KMS-11 (cell line): ENCODE measurements around the gene ANKMY2.
A peak's percentile ranks its signal among the peaks of the same experiment; 100 is the strongest.

Source experiments
- H2AFZ ChIP-seq: fragments of 200-600 bp; sonication (generic); 2 replicates; pipeline ENCODE4 v1.6.1; 2016; ENCODE audit warnings: antibody characterized with exemption, mixed run types, low read depth
- H3K27ac ChIP-seq: fragments of 200-600 bp; sonication (generic); 2 replicates; pipeline ENCODE4 v1.6.1; 2016; ENCODE audit warnings: mild to moderate bottlenecking, mixed run types
- H3K27me3 ChIP-seq: fragments of 200-600 bp; sonication (generic); 2 replicates; pipeline ENCODE4 v1.6.1; 2017; ENCODE audit warnings: mild to moderate bottlenecking, low read depth, mixed run types, moderate library complexity; ENCODE audit not compliant: insufficient read depth
- H3K36me3 ChIP-seq: fragments of 200-600 bp; sonication (generic); 2 replicates; pipeline ENCODE4 v1.6.1; 2017; ENCODE audit warnings: mild to moderate bottlenecking, mixed run types; ENCODE audit not compliant: insufficient read depth
- H3K4me1 ChIP-seq: fragments of 200-600 bp; sonication (generic); 2 replicates; pipeline ENCODE4 v1.6.1; 2016; ENCODE audit warnings: mild to moderate bottlenecking, low read depth, mixed run types; ENCODE audit not compliant: poor library complexity, severe bottlenecking
- H3K4me2 ChIP-seq: fragments of 200-600 bp; sonication (generic); 2 replicates; pipeline ENCODE4 v1.7.0; 2016; ENCODE audit warnings: mild to moderate bottlenecking, mixed run types
- H3K4me3 ChIP-seq: fragments of 200-600 bp; sonication (generic); IDR thresholded peaks from 2 replicates; pipeline ENCODE4 v1.6.1; 2017; ENCODE audit warnings: low read depth, low read length, mixed read lengths; ENCODE audit not compliant: insufficient read depth
- H3K79me2 ChIP-seq: fragments of 200-600 bp; sonication (generic); 2 replicates; pipeline ENCODE4 v1.6.1; 2016; ENCODE audit warnings: low read depth, mixed run types; ENCODE audit not compliant: insufficient read depth
- H3K9ac ChIP-seq: fragments of 200-600 bp; sonication (generic); 2 replicates; pipeline ENCODE4 v1.6.1; 2016; ENCODE audit warnings: mild to moderate bottlenecking, mixed run types
- H4K20me1 ChIP-seq: fragments of 200-600 bp; sonication (generic); 2 replicates; pipeline ENCODE4 v1.6.1; 2016; ENCODE audit warnings: mild to moderate bottlenecking, mixed run types; ENCODE audit not compliant: insufficient read depth
- CTCF ChIP-seq: fragments of 200-600 bp; sonication (generic); conservative IDR thresholded peaks from 2 replicates; pipeline ENCODE4 v1.6.1; 2017; ENCODE audit warnings: low read depth, mild to moderate bottlenecking, antibody characterized with exemption, low read length, moderate library complexity, mixed read lengths

The ANKMY2 gene

GRCh38 chr7:16652240-16652583 lies 6.7 kb upstream of the ANKMY2 start:
- TF ChIP-seq CTCF, result no peak
- peaks cover 79% of the 10 kb centered on the region for H4K20me1 ChIP-seq

GRCh38 chr7:16651396-16652239 lies 6.1 kb upstream of the ANKMY2 start:
- peaks cover 100% of the 10 kb centered on the region for H3K79me2 ChIP-seq
- no peak overlapping the region for H2AFZ ChIP-seq
- H3K9ac ChIP-seq, result no peak overlapping the region
- H3K4me3 ChIP-seq, result no peak overlapping the region
- TF ChIP-seq CTCF, result no peak
- H3K36me3 ChIP-seq, result no peaks in the 10 kb centered on the region
- H3K27ac ChIP-seq, result no peak overlapping the region
- peaks cover 73% of the 10 kb centered on the region for H4K20me1 ChIP-seq
- peaks cover 43% of the 10 kb centered on the region for H3K4me1 ChIP-seq
- no peaks in the 10 kb centered on the region for H3K27me3 ChIP-seq
- H3K4me2 ChIP-seq, result no peak overlapping the region

More at GRCh38 chr7:16652240-16652583, 6.7 kb upstream of the ANKMY2 start:
- Histone ChIP-seq H3K9ac (no peak overlapping the region), H3K27ac (no peak overlapping the region), H3K4me1 (peaks cover 49% of the 10 kb centered on the region), H3K4me3 (no peak overlapping the region), H3K79me2 (peaks cover 100% of the 10 kb centered on the region), H3K4me2 (no peak overlapping the region), H3K36me3 (no peaks in the 10 kb centered on the region), H2AFZ (no peak overlapping the region), H3K27me3 (no peaks in the 10 kb centered on the region)

GRCh38 chr7:16650266-16650665 lies 4.7 kb upstream of the ANKMY2 start:
- H3K27ac ChIP-seq, result no peak overlapping the region
- H3K4me1 ChIP-seq, result peaks cover 43% of the 10 kb centered on the region
- H3K27me3 ChIP-seq, result no peaks in the 10 kb centered on the region
- H3K9ac ChIP-seq, result no peak overlapping the region
- no peak for TF ChIP-seq CTCF
- H3K36me3 ChIP-seq, result no peaks in the 10 kb centered on the region
- H3K4me3 ChIP-seq, result no peak overlapping the region
- peaks cover 88% of the 10 kb centered on the region for H3K79me2 ChIP-seq
- H3K4me2 ChIP-seq, result no peak overlapping the region
- H4K20me1 ChIP-seq, result peaks cover 61% of the 10 kb centered on the region
- H2AFZ ChIP-seq, result no peak overlapping the region

GRCh38 chr7:16649196-16649595 lies 3.6 kb upstream of the ANKMY2 start:
- H3K4me2 ChIP-seq, result peak overlapping the region; percentile 39; the same call in 1 of the 2 replicates
- peaks cover 61% of the 10 kb centered on the region for H4K20me1 ChIP-seq
- H3K79me2 ChIP-seq, result peaks cover 78% of the 10 kb centered on the region
- TF ChIP-seq CTCF, result no peak
- no peaks in the 10 kb centered on the region for H3K27me3 ChIP-seq
- H3K9ac ChIP-seq, result no peak overlapping the region
- H3K27ac ChIP-seq, result no peak overlapping the region
- no peak overlapping the region for H3K4me3 ChIP-seq
- H3K4me1 ChIP-seq, result peaks cover 42% of the 10 kb centered on the region
- no peak overlapping the region for H2AFZ ChIP-seq
- no peaks in the 10 kb centered on the region for H3K36me3 ChIP-seq
